Calu3 (cell line): Measurements from ENCODE around the gene MMP20. TPM values are rescaled to one million over a fixed set of nuclear protein-coding genes. Genes with fewer than 3 reads are reported as not detected.

Experiments used
- BruUV-seq: library from RNA; stranded (reverse); fragments of 400-500 nt; replicated peaks from 2 replicates; lab custom pipeline; 2021; lab: Mats Ljungman, UMichigan
- CTCF ChIA-PET: fragments of 300-600 bp; sonication (Branson Sonifier 250); formaldehyde crosslinking; loops from one replicate; lab custom pipeline; 2022; ENCODE audit warnings: antibody characterized with exemption; lab: Charles Lee
- DNase-seq: peaks from one replicate; pipeline ENCODE4 v3.0.0; 2022
- H3K27ac Mint-ChIP-seq: one replicate; pipeline ENCODE4 v1.8.0; 2022; ENCODE audit warnings: mixed read lengths; ENCODE audit not compliant: unreplicated experiment
- H3K27me3 Mint-ChIP-seq: one replicate; pipeline ENCODE4 v1.8.0; 2022; ENCODE audit warnings: mixed read lengths; ENCODE audit not compliant: unreplicated experiment
- H3K36me3 Mint-ChIP-seq: one replicate; pipeline ENCODE4 v1.8.0; 2022; ENCODE audit warnings: mild to moderate bottlenecking, moderate library complexity, mixed read lengths; ENCODE audit not compliant: insufficient read depth, unreplicated experiment
- H3K4me1 Mint-ChIP-seq: one replicate; pipeline ENCODE4 v1.8.0; 2022; ENCODE audit warnings: mild to moderate bottlenecking, low read depth, mixed read lengths; ENCODE audit not compliant: unreplicated experiment
- H3K4me3 Mint-ChIP-seq: one replicate; pipeline ENCODE4 v1.8.0; 2022; ENCODE audit warnings: mild to moderate bottlenecking, low read depth, moderate library complexity, mixed read lengths; ENCODE audit not compliant: unreplicated experiment
- H3K9me3 Mint-ChIP-seq: one replicate; pipeline ENCODE4 v1.8.0; 2022; ENCODE audit warnings: low read depth, mixed read lengths; ENCODE audit not compliant: unreplicated experiment
- CTCF ChIP-seq: fragments of 200-600 bp; IDR thresholded peaks from one replicate; pipeline ENCODE4 v1.8.0; 2022; ENCODE audit warnings: antibody characterized with exemption; ENCODE audit not compliant: unreplicated experiment
- intact Hi-C: fragments of 100-400 bp; cut with micrococcal nuclease; formaldehyde crosslinking; loops from one replicate; pipeline ENCODE4 v1.10.0; 2022; ENCODE audit not compliant: unreplicated experiment
- total RNA-seq: library from RNA; stranded (reverse); gene quantifications from 2 replicates; pipeline ENCODE4 v1.2.3, GENCODE V29; 2022

The MMP20 gene
- total RNA-seq, 1 experiment from 2014 or later = not detected

GRCh38 chr11:102590276-102591049 lies 34.7 kb downstream of the MMP20 start:
- intact Hi-C loops = no loop called here
- no peaks in the 10 kb centered on the region for H3K9me3 Mint-ChIP-seq
- CTCF ChIA-PET = no interaction called here
- no peak overlapping the region for H3K4me3 Mint-ChIP-seq
- H3K4me1 Mint-ChIP-seq = no peaks in the 10 kb centered on the region
- H3K36me3 Mint-ChIP-seq = no peaks in the 10 kb centered on the region
- no peak for DNase-seq
- no peak overlapping the region for H3K27ac Mint-ChIP-seq
- H3K27me3 Mint-ChIP-seq = no peaks in the 10 kb centered on the region
- no peak for TF ChIP-seq CTCF
- BruUV-seq = no TSS peak

GRCh38 chr11:102589047-102589459 lies 36.1 kb downstream of the MMP20 start:
- CTCF ChIA-PET = no interaction called here
- H3K27me3 Mint-ChIP-seq = no peaks in the 10 kb centered on the region
- no peak overlapping the region for H3K27ac Mint-ChIP-seq
- no peaks in the 10 kb centered on the region for H3K4me1 Mint-ChIP-seq
- no peak overlapping the region for H3K4me3 Mint-ChIP-seq
- no peaks in the 10 kb centered on the region for H3K36me3 Mint-ChIP-seq
- TF ChIP-seq CTCF = no peak
- no TSS peak for BruUV-seq
- intact Hi-C loops = no loop called here
- DNase-seq = no peak
- no peaks in the 10 kb centered on the region for H3K9me3 Mint-ChIP-seq

- CTCF ChIA-PET = no interaction called here
- H3K9me3 Mint-ChIP-seq = no peaks in the 10 kb centered on the region
- intact Hi-C loops = no loop called here
- no TSS peak for BruUV-seq
- H3K4me3 Mint-ChIP-seq = no peak overlapping the region
- H3K4me1 Mint-ChIP-seq = peaks cover 13% of the 10 kb centered on the region
- no peak for DNase-seq
- no peaks in the 10 kb centered on the region for H3K27me3 Mint-ChIP-seq
- H3K36me3 Mint-ChIP-seq = no peaks in the 10 kb centered on the region
- TF ChIP-seq CTCF = no peak
- no peak overlapping the region for H3K27ac Mint-ChIP-seq
These were observed 37.4 kb downstream of the MMP20 start for GRCh38 chr11:102587722-102588121.

- no peaks in the 10 kb centered on the region for H3K27me3 Mint-ChIP-seq
- no peaks in the 10 kb centered on the region for H3K9me3 Mint-ChIP-seq
- no peak for TF ChIP-seq CTCF
- CTCF ChIA-PET = no interaction called here
- peaks cover 4% of the 10 kb centered on the region for H3K36me3 Mint-ChIP-seq
- H3K4me3 Mint-ChIP-seq = no peak overlapping the region
- H3K27ac Mint-ChIP-seq = peak overlapping the region; percentile 76
- H3K4me1 Mint-ChIP-seq = peaks cover 41% of the 10 kb centered on the region
- intact Hi-C loops = no loop called here
- DNase-seq = no peak
- BruUV-seq = no TSS peak
These were observed 41.8 kb downstream of the MMP20 start for GRCh38 chr11:102583141-102583873.
